GM13977 (cell line): ENCODE results near the gene SUMO3.

Experiments
- DNase-seq: peaks from one replicate; pipeline ENCODE4 v3.0.0; 2012; ENCODE audit warnings: low spot score
- CTCF ChIP-seq: IDR thresholded peaks from 2 replicates; pipeline ENCODE4 v1.5.1; 2012; ENCODE audit warnings: mild to moderate bottlenecking, control low read depth; ENCODE audit not compliant: insufficient read depth; ENCODE audit errors: extremely low read depth, missing control alignments
- in situ Hi-C: fragments of 300-500 bp; cut with MboI; formaldehyde crosslinking; loops from one replicate; pipeline ENCODE4 v1.12.0; 2022; ENCODE audit warnings: low sequenced_read_pairs, low pct_unique_long_range_greater_than_20kb, mixed read lengths, inconsistent platforms; ENCODE audit not compliant: unreplicated experiment

SUMO3 gene

DNA sequence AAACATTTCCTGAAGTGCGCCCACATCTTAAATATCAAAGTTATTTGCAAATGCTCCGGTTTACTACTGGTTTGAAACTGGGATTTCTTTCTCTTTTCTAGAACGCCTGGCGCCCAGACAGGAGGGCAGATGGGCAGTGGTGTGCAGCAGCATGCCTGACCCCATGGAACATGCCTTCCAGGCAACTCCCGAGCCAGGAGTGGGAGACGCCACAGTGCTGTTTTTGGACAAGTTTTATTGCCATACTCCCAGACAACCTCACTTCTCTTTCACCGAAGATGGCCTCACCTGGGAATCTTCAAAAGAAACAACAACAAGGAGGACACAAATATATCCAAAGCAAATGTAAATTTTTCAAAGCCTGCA, 37.7 kb downstream of the SUMO3 start:
- in situ Hi-C loops, result loop anchor here (25.0 kb wide), 2 partner anchors 332 to 443 kb away; partner anchors contain the start of gene CFAP410
- no peak for TF ChIP-seq CTCF
- DNase-seq, result no peak

DNA sequence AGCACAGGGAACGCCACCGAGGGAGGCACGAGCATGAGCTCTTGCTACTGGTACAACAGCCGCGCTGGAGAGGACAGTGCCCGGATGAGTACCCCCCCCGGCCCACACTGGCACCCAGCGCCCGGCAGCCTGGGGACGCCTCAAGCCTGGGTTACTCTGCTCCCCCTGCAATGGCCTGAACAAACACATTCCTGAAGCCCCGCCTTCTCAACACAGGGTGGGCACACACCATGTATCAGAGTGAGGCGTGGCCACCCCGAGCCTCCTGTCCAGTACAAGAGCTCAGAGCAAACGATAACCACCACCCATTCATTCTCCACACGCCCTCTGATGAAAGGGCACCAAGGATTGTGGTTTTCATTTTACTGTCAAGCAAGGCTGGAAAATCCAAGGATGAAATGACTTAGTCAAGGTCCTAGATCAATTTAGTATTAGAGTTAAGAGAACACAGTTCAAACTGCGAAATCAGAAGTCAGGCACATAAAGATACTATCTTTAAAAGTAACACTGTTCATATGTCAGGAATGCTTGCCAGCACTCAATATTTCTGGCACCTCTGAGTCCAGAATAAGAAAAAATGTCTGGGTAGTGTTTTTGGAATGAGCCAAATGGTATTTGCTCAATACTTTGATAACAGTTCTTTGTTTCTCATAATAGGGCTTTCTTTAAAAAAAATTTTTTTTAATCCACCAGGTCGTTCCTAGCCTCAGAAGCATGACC, 38.3 kb downstream of the SUMO3 start:
- DNase-seq, result no peak
- in situ Hi-C loops, result loop anchor here (10.0 to 25.0 kb wide), 3 partner anchors 65 to 442 kb away; partner anchors contain the start of genes CFAP410 and TSPEAR
- no peak for TF ChIP-seq CTCF

DNA sequence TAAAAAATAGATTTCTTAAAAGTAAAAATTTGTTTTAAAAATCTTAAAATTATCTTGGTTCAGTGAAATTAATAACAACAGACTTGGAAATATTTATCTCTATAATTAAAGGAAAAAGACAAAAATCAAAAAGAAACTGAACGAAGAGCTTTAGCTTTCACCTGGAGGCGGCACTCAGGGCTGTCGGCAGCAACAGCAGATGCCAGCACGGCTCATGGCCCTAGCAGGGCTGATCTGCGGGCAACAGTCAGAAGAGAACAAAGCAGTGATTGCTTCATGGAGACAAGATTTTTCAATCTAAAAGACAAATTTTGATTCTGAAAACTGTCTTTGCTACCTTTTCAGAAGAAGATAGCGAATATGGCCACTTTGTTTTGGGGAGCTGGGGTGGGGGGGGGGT, 38.9 kb downstream of the SUMO3 start:
- no peak for TF ChIP-seq CTCF
- in situ Hi-C loops, result loop anchor here (10.0 to 25.0 kb wide), 3 partner anchors 64 to 442 kb away; partner anchors contain the start of genes CFAP410 and TSPEAR
- no peak for DNase-seq

- in situ Hi-C loops, result loop anchor here (10.0 to 25.0 kb wide), 3 partner anchors 64 to 441 kb away; partner anchors contain the start of genes CFAP410 and TSPEAR
- TF ChIP-seq CTCF, result no peak
These were observed 39.4 kb downstream of the SUMO3 start for GRCh38 chr21:44778499-44778911.

DNA sequence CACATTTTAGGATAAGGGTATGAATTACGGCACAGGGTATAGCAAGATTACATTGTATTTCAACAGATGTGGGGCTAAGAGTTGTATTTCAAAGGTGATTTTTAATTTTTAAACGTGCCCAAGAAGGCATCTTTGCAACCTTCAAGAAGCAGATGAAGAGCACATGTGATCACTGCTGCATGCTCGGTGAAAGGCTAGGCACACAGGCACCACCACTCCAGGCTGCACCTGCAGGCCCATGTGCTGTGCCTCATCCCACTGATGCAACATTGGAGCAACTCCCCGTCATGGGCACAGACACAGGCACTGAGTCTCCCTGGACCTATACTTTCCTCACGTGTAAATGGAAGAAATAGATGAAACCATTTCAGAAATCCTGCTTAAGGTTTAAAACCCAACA, 39.8 kb downstream of the SUMO3 start:
- DNase-seq, result no peak
- TF ChIP-seq CTCF, result no peak
- in situ Hi-C loops, result loop anchor here (10.0 to 25.0 kb wide), 3 partner anchors 63 to 441 kb away; partner anchors contain the start of genes CFAP410 and TSPEAR

More at GRCh38 chr21:44778499-44778911, 39.4 kb downstream of the SUMO3 start:
- no peak for DNase-seq

- DNase-seq, result no peak
- no peak for TF ChIP-seq CTCF
- in situ Hi-C loops, result loop anchor here (10.0 to 25.0 kb wide), 3 partner anchors 60 to 438 kb away; partner anchors contain the start of genes CFAP410 and TSPEAR
These were observed 42.9 kb downstream of the SUMO3 start for GRCh38 chr21:44774972-44775371.
